Panc1 (cell line): ENCODE measurements around the gene DEFB119. TPM values are rescaled to one million over a fixed set of nuclear protein-coding genes. Genes with fewer than 3 reads are reported as not detected.

Experiments
- ATAC-seq: fragments of 200-7000 bp; cut with Tn5 transposase; 2 replicates; pipeline ENCODE4 v1.9.1; 2020; ENCODE audit warnings: mild to moderate bottlenecking, moderate library complexity
- BruUV-seq: library from RNA; stranded (reverse); fragments of 400-500 nt; replicated peaks from 2 replicates; lab custom pipeline; 2021; lab: Mats Ljungman, UMichigan
- CTCF ChIA-PET: fragments of 300-600 bp; sonication (Branson Sonifier 250); formaldehyde crosslinking; loops from one replicate; lab custom pipeline; 2022; ENCODE audit warnings: antibody characterized with exemption; lab: Charles Lee
- POLR2A ChIA-PET: fragments of 300-600 bp; sonication (Branson Sonifier 250); formaldehyde crosslinking; loops from one replicate; lab custom pipeline; 2022; ENCODE audit warnings: antibody characterized with exemption; lab: Charles Lee
- DNase-seq: peaks from one replicate; pipeline ENCODE4 v3.0.0-alpha.2; 2010; ENCODE audit warnings: low read depth, low spot score
- H3K27ac ChIP-seq: 2 replicates; pipeline ENCODE4 v1.5.1; 2011; ENCODE audit warnings: mild to moderate bottlenecking, low read length, inconsistent platforms
- H3K27me3 ChIP-seq: fragments of 200-500 bp; sonication (Bioruptor generic); 2 replicates; pipeline ENCODE4 v1.6.0; 2014; ENCODE audit warnings: low read length, inconsistent platforms; ENCODE audit not compliant: control insufficient read depth, insufficient read depth
- H3K36me3 ChIP-seq: fragments of 200-500 bp; sonication (Bioruptor generic); 2 replicates; pipeline ENCODE4 v1.5.1; 2014; ENCODE audit warnings: inconsistent platforms, mild to moderate bottlenecking, low read length, moderate library complexity; ENCODE audit not compliant: control insufficient read depth, insufficient read depth
- H3K4me1 ChIP-seq: 2 replicates; pipeline ENCODE4 v1.5.1; 2011; ENCODE audit warnings: inconsistent platforms, mild to moderate bottlenecking, low read length, moderate library complexity; ENCODE audit not compliant: control insufficient read depth, insufficient read depth
- H3K4me3 ChIP-seq, 2 experiments: 2 replicates each; pipeline ENCODE4 v1.5.1; 2011 to 2012; ENCODE audit warnings: low read depth in 2 of 2, low read length in 2 of 2, mild to moderate bottlenecking in 2 of 2, inconsistent platforms in 1 of 2, moderate library complexity in 1 of 2
- H3K9me3 ChIP-seq: fragments of 200-500 bp; sonication (Bioruptor generic); 2 replicates; pipeline ENCODE4 v1.5.1; 2014; ENCODE audit warnings: low read depth, mild to moderate bottlenecking, inconsistent platforms, low read length, moderate library complexity; ENCODE audit not compliant: control insufficient read depth, insufficient read depth
- POLR2AphosphoS5 ChIP-seq: IDR thresholded peaks from 2 replicates; pipeline ENCODE4 v1.6.1; 2012; ENCODE audit warnings: mild to moderate bottlenecking, low read depth, low read length, moderate library complexity
- REST ChIP-seq, 2 experiments: IDR thresholded peaks; 2 replicates each; pipeline ENCODE4 v1.6.1; 2011 to 2012; ENCODE audit warnings: low read depth in 2 of 2, control low read depth in 1 of 2, low read length in 1 of 2, mild to moderate bottlenecking in 1 of 2, moderate library complexity in 1 of 2; ENCODE audit not compliant: insufficient read depth in 1 of 2
- SIN3A ChIP-seq: IDR thresholded peaks from 2 replicates; pipeline ENCODE4 v1.6.1; 2012; ENCODE audit warnings: low read depth, mild to moderate bottlenecking, low read length, moderate library complexity, borderline replicate concordance; ENCODE audit not compliant: insufficient read depth
- TCF7L2 ChIP-seq: IDR thresholded peaks from 2 replicates; pipeline ENCODE4 v1.6.1; 2011; ENCODE audit warnings: mild to moderate bottlenecking, low read depth, low read length, inconsistent platforms
- in situ Hi-C: cut with HindIII; loops from 2 replicates; pipeline ENCODE4 v1.10.0; 2016; ENCODE audit warnings: low sequenced_read_pairs, low pct_unique_long_range_greater_than_20kb
- intact Hi-C: fragments of 100-400 bp; cut with micrococcal nuclease; formaldehyde crosslinking; loops from one replicate; pipeline ENCODE4 v1.10.0; 2022; ENCODE audit not compliant: unreplicated experiment
- total RNA-seq: library from RNA; stranded (reverse); gene quantifications from one replicate; pipeline ENCODE4 v1.2.1, GENCODE V29; 2021; ENCODE audit not compliant: unreplicated experiment
- TF ChIP-seq, protein P1 (sequence below): fragments of 450-650 bp; IDR thresholded peaks from 2 replicates; pipeline ENCODE4 v1.5.1; 2017; ENCODE audit warnings: mild to moderate bottlenecking

Gene DEFB119
- total RNA-seq, 1 experiment from 2014 or later = not detected

GRCh38 chr20:31403886-31404285 lies 13.5 kb upstream of the DEFB119 start:
- no TSS peak for BruUV-seq
- intact Hi-C loops = no loop called here
- Histone ChIP-seq H3K9me3 (no peaks in the 10 kb centered on the region), H3K27ac (no peak overlapping the region), H3K4me3 (no peak overlapping the region), H3K27me3 (peaks cover 8% of the 10 kb centered on the region; the same call in 1 of the 2 replicates), H3K4me1 (no peaks in the 10 kb centered on the region), H3K36me3 (no peaks in the 10 kb centered on the region)
- CTCF ChIA-PET = no interaction called here
- no peak for TF ChIP-seq SIN3A
- TF ChIP-seq, protein P1, sequence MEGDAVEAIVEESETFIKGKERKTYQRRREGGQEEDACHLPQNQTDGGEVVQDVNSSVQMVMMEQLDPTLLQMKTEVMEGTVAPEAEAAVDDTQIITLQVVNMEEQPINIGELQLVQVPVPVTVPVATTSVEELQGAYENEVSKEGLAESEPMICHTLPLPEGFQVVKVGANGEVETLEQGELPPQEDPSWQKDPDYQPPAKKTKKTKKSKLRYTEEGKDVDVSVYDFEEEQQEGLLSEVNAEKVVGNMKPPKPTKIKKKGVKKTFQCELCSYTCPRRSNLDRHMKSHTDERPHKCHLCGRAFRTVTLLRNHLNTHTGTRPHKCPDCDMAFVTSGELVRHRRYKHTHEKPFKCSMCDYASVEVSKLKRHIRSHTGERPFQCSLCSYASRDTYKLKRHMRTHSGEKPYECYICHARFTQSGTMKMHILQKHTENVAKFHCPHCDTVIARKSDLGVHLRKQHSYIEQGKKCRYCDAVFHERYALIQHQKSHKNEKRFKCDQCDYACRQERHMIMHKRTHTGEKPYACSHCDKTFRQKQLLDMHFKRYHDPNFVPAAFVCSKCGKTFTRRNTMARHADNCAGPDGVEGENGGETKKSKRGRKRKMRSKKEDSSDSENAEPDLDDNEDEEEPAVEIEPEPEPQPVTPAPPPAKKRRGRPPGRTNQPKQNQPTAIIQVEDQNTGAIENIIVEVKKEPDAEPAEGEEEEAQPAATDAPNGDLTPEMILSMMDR = no peak
- no peak for TF ChIP-seq REST (IDR thresholded peaks at IDR 0.05; ENCODE audit: insufficient read depth in 1 of 2, low read depth in 2 of 2, low read length in 1 of 2)
- TF ChIP-seq TCF7L2 = no peak
- no peak for TF ChIP-seq POLR2AphosphoS5
- no peak for DNase-seq
- POLR2A ChIA-PET = no interaction called here
- no peak for ATAC-seq
- in situ Hi-C loops = no loop called here

DNA sequence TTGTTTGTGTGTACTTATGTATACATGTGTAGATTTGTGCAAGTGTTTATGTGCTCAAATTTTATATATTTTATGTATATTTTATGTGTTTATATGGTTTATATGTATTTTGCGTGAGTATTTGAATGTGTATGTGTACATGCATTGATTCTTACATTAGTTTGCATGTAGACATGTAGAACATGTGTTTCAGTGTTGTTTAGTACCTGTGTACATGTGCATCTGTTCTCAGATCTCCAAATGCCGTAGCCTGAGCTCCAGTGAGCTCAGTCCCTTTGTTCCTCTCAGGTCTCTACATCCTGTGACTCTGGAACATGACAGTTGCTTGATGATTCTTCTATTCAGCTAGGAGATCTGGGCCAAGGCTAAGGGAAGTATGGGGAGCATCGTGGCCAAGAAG lies 4.5 kb upstream of the DEFB119 start:
- Histone ChIP-seq H3K4me3 (no peak overlapping the region), H3K9me3 (no peaks in the 10 kb centered on the region), H3K4me1 (no peaks in the 10 kb centered on the region), H3K27me3 (0 out of 2 replicates have a peak, but pooled peaks cover 4% of the 10 kb centered on the region), H3K27ac (no peak overlapping the region), H3K36me3 (no peaks in the 10 kb centered on the region)
- no TSS peak for BruUV-seq
- DNase-seq (no peak), ATAC-seq (no peak)
- in situ Hi-C loops (no loop called here), intact Hi-C loops (no loop called here)
- ChIA-PET CTCF (interaction anchor here (1.1 kb wide), 1 partner anchor 18 kb away, joined by 3 read pairs; no protein-coding TSS in a partner anchor), POLR2A (no interaction called here)
- TF ChIP-seq REST (IDR thresholded peaks at IDR 0.05; ENCODE audit: insufficient read depth in 1 of 2, low read depth in 2 of 2, low read length in 1 of 2) (no peak), SIN3A (no peak), TCF7L2 (no peak), POLR2AphosphoS5 (no peak)
- TF ChIP-seq, protein P1 = no peak
